Ascending aorta (tissue), 2 donors: ENCODE measurements around the gene GHRH. TPM values are rescaled to one million over a fixed set of nuclear protein-coding genes. Genes with fewer than 3 reads are reported as not detected.

Source experiments
- DNase-seq, 2 donors: peaks; one replicate each; pipeline ENCODE4 v3.0.0-alpha.2; 2019; ENCODE audit warnings: low spot score in 2 of 2
- H3K27ac ChIP-seq, 2 donors: fragments of 200-600 bp; sonication (generic); one replicate each; pipeline ENCODE4 v1.5.1; 2016 to 2017; ENCODE audit warnings: mild to moderate bottlenecking in 1 of 2
- H3K27me3 ChIP-seq: fragments of 200-600 bp; sonication (generic); one replicate; pipeline ENCODE4 v1.5.1; 2017
- H3K36me3 ChIP-seq, 2 donors: fragments of 200-600 bp; sonication (generic); one replicate each; pipeline ENCODE4 v1.5.1; 2016
- H3K4me1 ChIP-seq, 2 donors: fragments of 200-600 bp; sonication (generic); one replicate each; pipeline ENCODE4 v1.5.1; 2016 to 2017; ENCODE audit warnings: mild to moderate bottlenecking in 1 of 2
- H3K4me3 ChIP-seq, 2 donors: fragments of 200-600 bp; sonication (generic); one replicate each; pipeline ENCODE4 v1.5.1; 2016 to 2017; ENCODE audit warnings: mild to moderate bottlenecking in 1 of 2
- H3K9me3 ChIP-seq, 2 donors: fragments of 200-600 bp; sonication (generic); one replicate each; pipeline ENCODE4 v1.5.1; 2016
- CTCF ChIP-seq, 3 experiments: fragments of 200-600 bp in 2 of 3; fragments of 450-650 bp in 1 of 3; sonication (generic) in 2 of 3; IDR thresholded peaks; one replicate each; pipeline ENCODE4 v1.5.1; 2016 to 2019; ENCODE audit warnings: antibody characterized with exemption in 3 of 3, mild to moderate bottlenecking in 1 of 3, moderate library complexity in 1 of 3
- intact Hi-C: fragments of 100-400 bp; cut with DNase I; formaldehyde crosslinking; loops from one replicate; pipeline ENCODE4 v1.15.1; 2023
- total RNA-seq: library from RNA; depleted of rRNA; stranded (reverse); fragments of >200 nt; gene quantifications from one replicate; pipeline ENCODE4 v1.1.0, GENCODE V29; 2016

GHRH gene
- total RNA-seq, 1 donor from 2014 or later = not detected

- intact Hi-C loops = no loop called here
- no peaks in the 10 kb centered on the region for H3K9me3 ChIP-seq
Measured at GRCh38 chr20:37259031-37259430, 2.6 kb downstream of the GHRH start.

GRCh38 chr20:37257988-37258387 lies 3.6 kb downstream of the GHRH start:
- Histone ChIP-seq H3K27ac (no peak overlapping the region), H3K4me1 (no peaks in the 10 kb centered on the region), H3K27me3 (no peaks in the 10 kb centered on the region), H3K9me3 (no peaks in the 10 kb centered on the region), H3K4me3 (no peak overlapping the region), H3K36me3 (no peaks in the 10 kb centered on the region)
- no peak for DNase-seq
- no peak for TF ChIP-seq CTCF (IDR thresholded peaks at IDR 0.05)
- intact Hi-C loops = no loop called here

More at GRCh38 chr20:37259031-37259430, 2.6 kb downstream of the GHRH start:
- H3K4me3 ChIP-seq = no peak overlapping the region
- no peaks in the 10 kb centered on the region for H3K36me3 ChIP-seq
- H3K27me3 ChIP-seq = no peaks in the 10 kb centered on the region
- no peak for TF ChIP-seq CTCF (IDR thresholded peaks at IDR 0.05)
- no peaks in the 10 kb centered on the region for H3K4me1 ChIP-seq
- DNase-seq = no peak
- no peak overlapping the region for H3K27ac ChIP-seq

- no peaks in the 10 kb centered on the region for H3K36me3 ChIP-seq
- DNase-seq = no peak
- no peaks in the 10 kb centered on the region for H3K9me3 ChIP-seq
- no peaks in the 10 kb centered on the region for H3K4me1 ChIP-seq
- no peak overlapping the region for H3K27ac ChIP-seq
- intact Hi-C loops = no loop called here
- TF ChIP-seq CTCF (IDR thresholded peaks at IDR 0.05) = no peak
- H3K4me3 ChIP-seq = no peak overlapping the region
- no peaks in the 10 kb centered on the region for H3K27me3 ChIP-seq
Measured at GRCh38 chr20:37257530-37257929, 4.1 kb downstream of the GHRH start.

- Histone ChIP-seq H3K27me3 (no peaks in the 10 kb centered on the region), H3K27ac (no peak overlapping the region), H3K36me3 (no peaks in the 10 kb centered on the region), H3K4me1 (no peaks in the 10 kb centered on the region), H3K9me3 (no peaks in the 10 kb centered on the region), H3K4me3 (no peak overlapping the region)
- no peak for TF ChIP-seq CTCF (IDR thresholded peaks at IDR 0.05)
- DNase-seq = no peak
- intact Hi-C loops = no loop called here
Measured at GRCh38 chr20:37256286-37256685, 5.3 kb downstream of the GHRH start.

GRCh38 chr20:37254114-37254878 lies 7.3 kb downstream of the GHRH start:
- H3K4me1 ChIP-seq = no peaks in the 10 kb centered on the region

More at GRCh38 chr20:37254114-37254878, 7.3 kb downstream of the GHRH start:
- H3K27ac ChIP-seq = no peak overlapping the region
- no peaks in the 10 kb centered on the region for H3K36me3 ChIP-seq
- DNase-seq = no peak
- no peaks in the 10 kb centered on the region for H3K9me3 ChIP-seq
- no peak overlapping the region for H3K4me3 ChIP-seq
- no peaks in the 10 kb centered on the region for H3K27me3 ChIP-seq
- intact Hi-C loops = no loop called here
- TF ChIP-seq CTCF (IDR thresholded peaks at IDR 0.05) = no peak
